NCI-H82 treated with DMSO at 0.1 percent for 48 hours (cell line): ENCODE measurements around the gene ATXN2.
"Not testable (repeated sequence)": the region's sequence is repeated elsewhere in the genome, so short reads cannot be mapped to it uniquely, and the experiment has no call there.

Experiments used
- DNase-seq: peaks from one replicate; lab custom pipeline; 2025; ENCODE audit not compliant: unreplicated experiment; lab: John Stamatoyannopoulos, UW

Gene ATXN2

GRCh38 chr12:111573476-111573875 is 25.6 kb downstream of the ATXN2 start:
- no peak for DNase-seq

- DNase-seq: no peak
These were observed 28.8 kb downstream of the ATXN2 start for GRCh38 chr12:111570084-111570961.

GRCh38 chr12:111569363-111570083 is 29.6 kb downstream of the ATXN2 start:
- DNase-seq: no peak

- DNase-seq: not testable (repeated sequence)
These were observed 38.3 kb downstream of the ATXN2 start for GRCh38 chr12:111560844-111561243.

- DNase-seq: no peak
These were observed 41.1 kb downstream of the ATXN2 start for GRCh38 chr12:111558107-111558376.

GRCh38 chr12:111557271-111558106 is 41.6 kb downstream of the ATXN2 start:
- DNase-seq: no peak

- DNase-seq: no peak
These were observed 42.4 kb downstream of the ATXN2 start for GRCh38 chr12:111556676-111557075.

- DNase-seq: not testable (repeated sequence)
These were observed 43.8 kb downstream of the ATXN2 start for GRCh38 chr12:111555313-111555712.

- DNase-seq: no peak
These were observed 52.2 kb downstream of the ATXN2 start for GRCh38 chr12:111546758-111547383.

GRCh38 chr12:111546171-111546570 is 52.9 kb downstream of the ATXN2 start:
- DNase-seq: no peak

- no peak for DNase-seq
These were observed 55.1 kb downstream of the ATXN2 start for GRCh38 chr12:111544032-111544431.

GRCh38 chr12:111532751-111533150 is 66.4 kb downstream of the ATXN2 start:
- no peak for DNase-seq

GRCh38 chr12:111529424-111530368 is 69.4 kb downstream of the ATXN2 start:
- DNase-seq: peak; percentile 45

- DNase-seq: no peak
These were observed 75.4 kb downstream of the ATXN2 start for GRCh38 chr12:111523587-111524167.

GRCh38 chr12:111521801-111522200 is 77.3 kb downstream of the ATXN2 start:
- no peak for DNase-seq

GRCh38 chr12:111519937-111520336 is 79.2 kb downstream of the ATXN2 start:
- no peak for DNase-seq

GRCh38 chr12:111519083-111519482 is 80.0 kb downstream of the ATXN2 start:
- DNase-seq: no peak

- DNase-seq: not testable (repeated sequence)
These were observed 91.4 kb downstream of the ATXN2 start for GRCh38 chr12:111507719-111508118.

GRCh38 chr12:111507258-111507657 is 91.9 kb downstream of the ATXN2 start:
- not testable (repeated sequence) for DNase-seq

GRCh38 chr12:111506260-111506659 is 92.9 kb downstream of the ATXN2 start:
- no peak for DNase-seq
